Esophagus squamous epithelium (tissue), 5 donors: ENCODE data around the gene GET4. TPM values are rescaled to one million over a fixed set of nuclear protein-coding genes. Genes with fewer than 3 reads are reported as not detected.

Source experiments
- DNase-seq: peaks from one replicate; lab custom pipeline; 2025; lab: John Stamatoyannopoulos, UW
- H3K27ac ChIP-seq, 4 donors: fragments of 200-600 bp; sonication (generic); one replicate each; pipeline ENCODE4 v1.5.1; 2016 to 2019; ENCODE audit warnings: mild to moderate bottlenecking in 1 of 4
- H3K27me3 ChIP-seq, 4 donors: fragments of 200-600 bp; sonication (generic); 1 replicate in 3 of 4; 2 replicates in 1 of 4; pipeline versions ENCODE4 v1.5.1 to v1.6.0; 2017 to 2021; ENCODE audit warnings: antibody characterized with exemption in 1 of 4
- H3K36me3 ChIP-seq, 3 donors: fragments of 200-600 bp; sonication (generic); one replicate each; pipeline ENCODE4 v1.5.1; 2016 to 2019
- H3K4me1 ChIP-seq, 3 donors: fragments of 200-600 bp; sonication (generic); one replicate each; pipeline ENCODE4 v1.5.1; 2017 to 2019
- H3K4me3 ChIP-seq, 4 donors: fragments of 200-600 bp; sonication (generic); 1 replicate in 3 of 4; 2 replicates in 1 of 4; pipeline ENCODE4 v1.5.1; 2016 to 2019; ENCODE audit warnings: mild to moderate bottlenecking in 2 of 4, moderate library complexity in 1 of 4
- H3K9me3 ChIP-seq, 3 donors: fragments of 200-600 bp; sonication (generic); one replicate each; pipeline ENCODE4 v1.5.1; 2016 to 2019
- POLR2A ChIP-seq, 4 donors: fragments of 450-650 bp; IDR thresholded peaks; one replicate each; pipeline ENCODE4 v1.6.1; 2017; ENCODE audit warnings: antibody characterized with exemption in 4 of 4, mild to moderate bottlenecking in 4 of 4, moderate library complexity in 3 of 4
- WGBS, 2 donors: methylation state at CpG; one replicate each; pipeline ENCODE4 v1.1.5; 2018; 5-methylcytosine and 5-hydroxymethylcytosine counted together
- intact Hi-C: fragments of 100-400 bp; cut with DNase I; formaldehyde crosslinking; loops from one replicate; pipeline ENCODE4 v1.15.0; 2022
- total RNA-seq, 4 donors: library from RNA; depleted of rRNA; stranded (reverse); fragments of >200 nt; gene quantifications; one replicate each; pipeline ENCODE4 v1.1.0, GENCODE V29; 2016
- TF ChIP-seq, protein P1 (sequence below), 6 experiments: fragments of 450-650 bp in 4 of 6; fragments of 200-600 bp in 2 of 6; sonication (generic) in 2 of 6; IDR thresholded peaks; one replicate each; pipeline ENCODE4 v1.5.1; 2016 to 2019; ENCODE audit warnings: antibody characterized with exemption in 6 of 6, mild to moderate bottlenecking in 4 of 6, moderate library complexity in 4 of 6
- donor health status: DM: yes; HTN: yes; CAD: no.

GET4 gene
- total RNA-seq, 4 donors from 2014 or later = 22.3 to 29.6 (median 27.8) TPM

DNA sequence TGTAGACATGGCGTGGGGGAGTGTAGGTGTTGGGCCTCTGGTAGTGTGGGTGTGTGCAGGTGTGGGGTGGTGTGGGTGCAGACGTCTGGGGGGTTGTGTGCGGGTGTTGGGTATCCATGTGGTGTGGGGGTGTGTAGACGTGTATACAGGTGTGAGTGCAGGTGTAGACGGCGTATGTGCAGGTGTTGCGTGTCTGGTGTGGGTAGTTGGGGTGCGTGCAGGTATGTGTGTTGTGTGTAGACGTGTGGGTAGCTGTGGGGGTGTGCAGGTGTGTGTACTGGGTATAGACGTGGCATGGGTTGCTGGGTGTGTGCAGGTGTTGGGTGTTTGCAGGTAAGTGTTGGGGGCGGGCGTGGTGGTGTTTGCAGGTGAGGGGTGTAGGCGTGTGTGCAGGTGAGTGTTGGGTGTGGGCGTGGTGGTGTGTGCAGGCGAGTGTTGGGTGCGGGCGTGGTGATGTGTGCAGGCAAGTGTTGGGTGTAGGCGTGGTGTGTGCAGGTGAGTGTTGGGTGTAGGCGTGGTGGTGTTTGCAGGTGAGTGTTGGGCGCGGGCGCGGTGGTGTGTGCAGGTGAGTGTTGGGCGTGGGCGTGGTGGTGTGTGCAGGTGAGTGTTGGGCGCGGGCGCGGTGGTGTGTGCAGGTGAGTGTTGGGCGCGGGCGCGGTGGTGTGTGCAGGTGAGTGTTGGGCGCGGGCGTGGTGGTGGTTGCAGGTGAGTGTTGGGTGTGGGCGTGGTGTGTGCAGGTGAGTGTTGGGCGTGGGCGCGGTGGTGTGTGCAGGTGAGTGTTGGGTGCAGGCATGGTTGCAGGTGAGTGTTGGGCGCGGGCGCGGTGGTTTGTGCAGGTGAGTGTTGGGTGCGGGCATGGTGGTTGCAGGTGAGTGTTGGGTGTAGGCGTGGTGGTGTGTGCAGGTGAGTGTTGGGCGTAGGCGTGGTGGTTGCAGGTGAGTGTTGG, 16.6 kb downstream of the GET4 start:
- 90 to 94% methylated on average over 25 to 47 of the region's 48 CpGs for WGBS, 2 donors
- TF ChIP-seq POLR2A (IDR thresholded peaks at IDR 0.05) = no peak
- TF ChIP-seq, protein P1, sequence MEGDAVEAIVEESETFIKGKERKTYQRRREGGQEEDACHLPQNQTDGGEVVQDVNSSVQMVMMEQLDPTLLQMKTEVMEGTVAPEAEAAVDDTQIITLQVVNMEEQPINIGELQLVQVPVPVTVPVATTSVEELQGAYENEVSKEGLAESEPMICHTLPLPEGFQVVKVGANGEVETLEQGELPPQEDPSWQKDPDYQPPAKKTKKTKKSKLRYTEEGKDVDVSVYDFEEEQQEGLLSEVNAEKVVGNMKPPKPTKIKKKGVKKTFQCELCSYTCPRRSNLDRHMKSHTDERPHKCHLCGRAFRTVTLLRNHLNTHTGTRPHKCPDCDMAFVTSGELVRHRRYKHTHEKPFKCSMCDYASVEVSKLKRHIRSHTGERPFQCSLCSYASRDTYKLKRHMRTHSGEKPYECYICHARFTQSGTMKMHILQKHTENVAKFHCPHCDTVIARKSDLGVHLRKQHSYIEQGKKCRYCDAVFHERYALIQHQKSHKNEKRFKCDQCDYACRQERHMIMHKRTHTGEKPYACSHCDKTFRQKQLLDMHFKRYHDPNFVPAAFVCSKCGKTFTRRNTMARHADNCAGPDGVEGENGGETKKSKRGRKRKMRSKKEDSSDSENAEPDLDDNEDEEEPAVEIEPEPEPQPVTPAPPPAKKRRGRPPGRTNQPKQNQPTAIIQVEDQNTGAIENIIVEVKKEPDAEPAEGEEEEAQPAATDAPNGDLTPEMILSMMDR (IDR thresholded peaks at IDR 0.05) = no peak
- peaks cover 51 to 93% (median 58%) of the 10 kb centered on the region in 3 donors for H3K36me3 ChIP-seq
- no peaks in the 10 kb centered on the region for H3K9me3 ChIP-seq
- intact Hi-C loops = no loop called here
- H3K27ac ChIP-seq = no peak overlapping the region
- peaks cover 0 to 8% (median 3%) of the 10 kb centered on the region in 3 donors for H3K4me1 ChIP-seq
- H3K4me3 ChIP-seq = no peak overlapping the region
- no peak for DNase-seq
- no peaks in the 10 kb centered on the region for H3K27me3 ChIP-seq

GRCh38 chr7:893686-894085, 17.3 kb downstream of the GET4 start:
- H3K27me3 ChIP-seq = no peaks in the 10 kb centered on the region
- no peak overlapping the region for H3K4me3 ChIP-seq
- 91 to 94% methylated on average over 8 to 10 of the region's 19 CpGs for WGBS, 2 donors
- peaks cover 46 to 93% (median 51%) of the 10 kb centered on the region in 3 donors for H3K36me3 ChIP-seq
- no peak overlapping the region for H3K27ac ChIP-seq
- DNase-seq = no peak
- TF ChIP-seq POLR2A (IDR thresholded peaks at IDR 0.05) = no peak
- TF ChIP-seq, protein P1 (IDR thresholded peaks at IDR 0.05) = no peak
- intact Hi-C loops = no loop called here
- H3K4me1 ChIP-seq = peaks cover 0 to 15% (median 4%) of the 10 kb centered on the region in 3 donors
- H3K9me3 ChIP-seq = no peaks in the 10 kb centered on the region

DNA sequence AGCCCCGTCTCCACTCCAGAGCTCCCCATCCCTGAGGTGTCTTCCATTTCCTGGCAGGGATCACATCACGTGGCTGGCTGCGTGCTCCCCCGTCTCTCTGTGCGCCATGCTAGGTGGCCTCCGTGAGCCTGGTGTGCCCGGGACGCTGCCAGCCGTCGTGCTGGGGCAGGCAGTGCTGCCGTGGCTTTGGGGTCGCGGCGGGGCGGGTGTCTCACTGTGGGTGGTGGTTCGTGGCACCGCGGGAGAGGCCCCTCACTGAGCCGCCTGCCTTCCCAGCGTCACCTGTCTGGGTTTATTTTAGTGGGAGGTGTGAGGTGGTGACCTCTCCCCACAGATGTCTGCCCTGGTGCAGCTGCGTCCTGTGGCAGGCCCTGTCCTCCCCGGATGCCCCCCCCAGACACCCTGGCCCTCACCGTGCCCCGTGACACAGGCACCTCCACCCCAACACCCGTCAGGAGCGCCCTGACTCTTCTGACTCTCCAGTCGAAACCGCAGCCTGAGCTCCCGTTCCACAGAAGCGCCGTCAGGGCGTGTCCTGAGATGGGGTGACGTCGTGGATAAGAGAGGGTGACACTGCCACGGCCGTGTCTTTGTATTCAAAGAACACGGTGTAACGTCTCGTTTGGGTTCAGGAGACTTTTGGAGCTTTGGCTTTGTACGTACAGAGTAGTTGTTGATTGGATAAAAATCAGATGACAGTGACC, 18.0 kb downstream of the GET4 start:
- no peak for DNase-seq
- no peaks in the 10 kb centered on the region for H3K9me3 ChIP-seq
- H3K27ac ChIP-seq = no peak overlapping the region
- intact Hi-C loops = no loop called here
- 87 to 93% methylated on average over 11 to 15 of the region's 40 CpGs for WGBS, 2 donors
- H3K4me3 ChIP-seq = no peak overlapping the region
- no peaks in the 10 kb centered on the region for H3K27me3 ChIP-seq
- TF ChIP-seq POLR2A (IDR thresholded peaks at IDR 0.05) = no peak
- TF ChIP-seq, protein P1 (IDR thresholded peaks at IDR 0.05) = no peak
- H3K36me3 ChIP-seq = peaks cover 43 to 93% (median 48%) of the 10 kb centered on the region in 3 donors
- peaks cover 0 to 17% (median 4%) of the 10 kb centered on the region in 3 donors for H3K4me1 ChIP-seq

GRCh38 chr7:894927-895450, 18.6 kb downstream of the GET4 start:
- Histone ChIP-seq H3K9me3 (no peaks in the 10 kb centered on the region), H3K36me3 (peaks cover 43 to 93% (median 48%) of the 10 kb centered on the region in 3 donors), H3K4me3 (no peak overlapping the region), H3K4me1 (peaks cover 0 to 17% (median 4%) of the 10 kb centered on the region in 3 donors), H3K27me3 (no peaks in the 10 kb centered on the region), H3K27ac (no peak overlapping the region)
- no peak for DNase-seq
- TF ChIP-seq POLR2A (IDR thresholded peaks at IDR 0.05) = no peak
- TF ChIP-seq, protein P1 (IDR thresholded peaks at IDR 0.05) = no peak
- 100% methylated on average over 1 of the region's 21 CpGs for WGBS, 2 donors
- intact Hi-C loops = no loop called here
